GM13977 (cell line): ENCODE results near the gene NPLOC4.

ENCODE experiments used
- DNase-seq: peaks from one replicate; pipeline ENCODE4 v3.0.0; 2012; ENCODE audit warnings: low spot score
- in situ Hi-C: fragments of 300-500 bp; cut with MboI; formaldehyde crosslinking; loops from one replicate; pipeline ENCODE4 v1.12.0; 2022; ENCODE audit warnings: low sequenced_read_pairs, low pct_unique_long_range_greater_than_20kb, mixed read lengths, inconsistent platforms; ENCODE audit not compliant: unreplicated experiment
- TF ChIP-seq, protein P1 (sequence below): IDR thresholded peaks from 2 replicates; pipeline ENCODE4 v1.5.1; 2012; ENCODE audit warnings: mild to moderate bottlenecking, control low read depth; ENCODE audit not compliant: insufficient read depth; ENCODE audit errors: extremely low read depth, missing control alignments

NPLOC4 gene

DNA sequence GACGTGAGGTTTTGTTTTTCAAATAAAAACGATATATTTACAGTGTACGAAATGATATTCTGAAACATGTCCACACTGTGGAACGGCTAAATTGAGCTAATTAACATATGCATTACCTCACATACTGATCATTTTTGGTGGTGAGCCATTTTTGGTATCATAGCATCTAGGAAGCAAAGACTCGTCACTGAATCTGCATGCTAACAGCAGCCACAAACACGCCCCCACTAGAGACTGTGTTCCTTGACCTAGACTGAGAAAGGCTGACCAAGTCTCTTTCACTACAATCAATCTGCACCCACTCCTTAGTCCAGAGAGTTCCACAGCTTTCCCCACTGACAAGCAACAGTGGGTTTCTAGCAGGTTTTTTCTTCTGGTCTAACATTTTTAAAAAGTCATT lies 29.5 kb downstream of the NPLOC4 start:
- in situ Hi-C loops: no loop called here
- TF ChIP-seq, protein P1, sequence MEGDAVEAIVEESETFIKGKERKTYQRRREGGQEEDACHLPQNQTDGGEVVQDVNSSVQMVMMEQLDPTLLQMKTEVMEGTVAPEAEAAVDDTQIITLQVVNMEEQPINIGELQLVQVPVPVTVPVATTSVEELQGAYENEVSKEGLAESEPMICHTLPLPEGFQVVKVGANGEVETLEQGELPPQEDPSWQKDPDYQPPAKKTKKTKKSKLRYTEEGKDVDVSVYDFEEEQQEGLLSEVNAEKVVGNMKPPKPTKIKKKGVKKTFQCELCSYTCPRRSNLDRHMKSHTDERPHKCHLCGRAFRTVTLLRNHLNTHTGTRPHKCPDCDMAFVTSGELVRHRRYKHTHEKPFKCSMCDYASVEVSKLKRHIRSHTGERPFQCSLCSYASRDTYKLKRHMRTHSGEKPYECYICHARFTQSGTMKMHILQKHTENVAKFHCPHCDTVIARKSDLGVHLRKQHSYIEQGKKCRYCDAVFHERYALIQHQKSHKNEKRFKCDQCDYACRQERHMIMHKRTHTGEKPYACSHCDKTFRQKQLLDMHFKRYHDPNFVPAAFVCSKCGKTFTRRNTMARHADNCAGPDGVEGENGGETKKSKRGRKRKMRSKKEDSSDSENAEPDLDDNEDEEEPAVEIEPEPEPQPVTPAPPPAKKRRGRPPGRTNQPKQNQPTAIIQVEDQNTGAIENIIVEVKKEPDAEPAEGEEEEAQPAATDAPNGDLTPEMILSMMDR: no peak
- no peak for DNase-seq

DNA sequence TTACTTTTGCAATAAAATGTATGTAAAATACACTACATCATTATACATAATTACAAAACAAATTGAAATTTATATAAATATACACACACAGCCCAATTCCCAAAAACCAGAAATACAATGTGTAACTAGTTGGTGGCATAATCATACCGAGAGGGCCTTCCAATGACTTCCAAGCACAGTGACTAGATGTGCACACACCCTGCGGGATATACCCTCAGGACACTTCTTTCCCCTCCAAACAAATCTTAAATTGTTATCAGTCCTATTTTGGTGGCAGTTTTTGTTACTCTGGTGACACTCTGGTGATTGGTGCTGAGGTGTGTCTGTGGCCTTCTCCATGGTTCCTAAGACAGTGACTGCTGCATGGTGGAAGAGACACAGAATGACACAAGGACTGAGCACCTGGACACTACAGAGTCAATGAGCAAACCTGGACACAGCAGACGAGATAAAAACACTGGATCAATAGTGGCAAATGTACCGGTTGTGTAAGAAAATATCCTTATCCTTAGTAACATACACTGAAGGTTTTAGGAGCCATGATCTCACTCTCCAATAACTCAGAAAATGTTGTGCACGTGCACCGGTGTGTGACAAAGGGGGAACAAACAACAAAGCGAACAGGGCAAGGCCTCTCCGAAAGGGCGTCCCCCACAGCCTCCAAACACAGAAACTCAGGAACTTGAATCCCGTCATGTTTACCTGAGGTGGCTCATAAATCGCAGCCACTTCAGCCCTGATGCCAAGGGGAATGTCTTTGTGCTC lies 32.9 kb downstream of the NPLOC4 start:
- TF ChIP-seq, protein P1: no peak
- in situ Hi-C loops: no loop called here
- DNase-seq: no peak

DNA sequence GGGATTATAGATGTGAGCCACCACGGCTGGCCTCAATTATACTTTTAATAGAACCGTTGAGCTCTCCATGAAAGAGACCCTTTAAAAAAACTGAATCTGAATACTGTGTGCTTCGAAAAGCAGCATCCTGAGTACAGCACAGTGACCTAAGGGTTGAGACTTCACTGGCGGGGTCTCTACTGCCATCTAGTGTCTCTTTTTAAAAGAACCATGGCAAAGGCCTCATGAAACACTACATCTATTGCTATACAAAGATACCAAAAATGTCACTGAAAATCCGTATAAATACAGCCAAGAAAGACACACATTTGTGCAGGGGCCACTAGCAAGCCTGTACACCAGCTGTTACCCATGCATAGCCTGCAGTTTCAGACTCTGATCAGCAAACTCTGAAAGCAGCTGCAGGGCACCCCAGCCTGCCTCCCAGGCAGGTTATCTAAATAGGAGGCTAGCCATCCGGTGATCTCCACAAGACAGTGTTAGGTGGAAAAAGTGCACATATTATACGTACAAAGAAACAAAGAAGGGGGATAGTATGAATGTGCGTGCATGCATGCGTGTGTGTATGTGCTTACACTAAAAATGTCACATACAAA lies 35.3 kb downstream of the NPLOC4 start:
- TF ChIP-seq, protein P1: peak; percentile 71
- in situ Hi-C loops: no loop called here
- peak; percentile 75 for DNase-seq

DNA sequence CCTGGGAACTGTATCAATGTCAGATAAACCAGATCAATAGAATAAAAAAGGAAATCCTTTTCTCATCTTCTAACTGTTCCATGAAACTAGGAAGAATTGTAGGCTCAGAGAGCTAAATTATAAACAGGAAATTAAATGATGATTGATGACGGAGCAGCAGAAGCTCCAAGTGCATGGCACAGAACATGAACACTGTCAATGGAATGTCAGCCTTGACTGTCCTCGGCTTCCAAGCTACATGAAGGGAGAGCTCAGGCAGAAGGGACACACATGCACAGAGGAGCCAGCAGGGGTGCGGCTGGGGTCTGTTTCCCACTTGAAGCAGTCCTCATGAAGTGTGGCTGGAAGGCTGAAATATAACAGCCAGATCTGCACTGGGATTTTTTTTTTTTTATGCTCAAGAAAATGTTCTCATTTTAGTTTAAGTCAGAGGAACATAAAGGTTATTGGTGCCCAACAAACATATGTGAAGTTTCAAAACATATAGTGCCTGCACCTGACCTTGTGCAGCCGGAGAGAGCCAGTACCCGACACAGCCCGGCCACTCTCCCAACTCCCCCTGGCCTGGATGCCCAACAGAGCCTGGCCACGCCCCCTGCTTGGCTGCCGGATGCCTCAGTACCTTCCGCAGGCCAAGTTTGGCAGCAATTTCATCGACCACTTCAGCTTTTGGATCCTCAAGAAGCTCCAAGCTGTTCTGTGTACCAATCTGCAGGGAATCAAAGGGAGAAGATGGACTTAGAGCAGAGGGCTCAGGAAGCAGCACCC lies 37.0 kb downstream of the NPLOC4 start:
- TF ChIP-seq, protein P1: no peak
- in situ Hi-C loops: no loop called here
- no peak for DNase-seq

DNA sequence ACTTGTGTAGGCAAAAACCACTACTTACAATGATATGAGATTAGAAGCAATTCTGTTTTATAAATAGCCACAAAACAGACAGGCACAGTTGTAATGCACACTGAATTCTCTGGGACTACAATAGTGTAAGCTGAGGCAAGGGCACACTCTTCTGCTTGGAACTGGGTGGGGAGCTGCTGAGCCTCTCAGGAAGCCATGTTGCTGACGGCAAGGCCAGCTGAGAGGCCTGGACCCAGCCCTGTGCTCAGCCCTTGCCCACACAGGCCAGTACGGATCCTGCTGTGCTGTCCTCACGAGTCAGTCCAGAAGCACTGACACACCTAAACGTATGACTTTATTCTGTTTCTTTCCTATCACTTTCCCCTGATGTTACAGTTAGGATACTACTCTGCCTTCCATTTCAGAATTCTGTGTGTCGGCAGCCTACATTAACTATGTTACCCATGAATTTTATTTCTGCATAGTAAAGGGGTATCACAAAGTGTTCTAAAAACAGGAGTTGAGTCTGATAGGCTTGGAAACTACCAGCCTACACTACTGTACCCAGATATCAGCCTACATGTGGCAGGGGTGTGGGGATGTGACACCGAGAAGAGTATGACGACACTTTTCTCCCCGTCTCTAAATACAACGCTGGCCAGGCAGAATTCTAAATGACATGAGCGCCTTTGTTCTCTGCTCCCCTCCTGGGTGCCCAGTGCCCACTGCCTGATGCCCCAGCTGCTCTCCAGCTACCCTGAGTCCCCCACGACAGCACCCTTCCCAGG lies 43.6 kb downstream of the NPLOC4 start:
- in situ Hi-C loops: no loop called here
- TF ChIP-seq, protein P1: no peak
- no peak for DNase-seq

DNA sequence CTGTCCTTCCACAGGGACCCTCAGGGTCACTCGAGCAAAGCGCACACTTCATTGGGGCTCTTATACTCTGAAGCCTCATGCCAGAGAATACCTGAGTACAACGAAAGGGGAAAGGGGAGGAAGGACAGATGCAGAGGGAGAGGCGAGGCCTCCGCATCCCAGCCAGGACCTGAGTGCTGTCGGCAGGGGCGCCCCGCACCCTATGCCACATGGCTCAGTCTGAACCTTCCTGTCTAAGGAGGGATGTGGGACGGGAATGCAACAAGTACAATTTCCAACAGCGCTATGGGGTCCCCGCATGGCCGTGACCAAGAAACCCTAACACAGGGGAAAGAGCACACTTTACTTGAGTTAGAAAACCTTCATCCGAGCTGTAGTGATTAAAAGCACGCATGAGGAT lies 44.9 kb downstream of the NPLOC4 start:
- no peak for DNase-seq

More for the DNA sequence above, 44.9 kb downstream of the NPLOC4 start:
- TF ChIP-seq, protein P1: no peak
- in situ Hi-C loops: no loop called here
